ENCODE measurements around the gene TFPI. TPM values are rescaled to one million over a fixed set of nuclear protein-coding genes. Genes with fewer than 3 reads are reported as not detected.

Gene TFPI
- total and polyA plus RNA-seq, 3 experiments from 2014 or later: not detected

- no peaks in the 10 kb centered on the region for H3K4me1 Mint-ChIP-seq
- CTCF ChIA-PET: no interaction called here
- H3K9me3 Mint-ChIP-seq: no peaks in the 10 kb centered on the region
- no peak overlapping the region for H3K27ac ChIP-seq (ENCODE audit: low read depth, low read length)
- H3K4me3 ChIP-seq (ENCODE audit: low read length): no peak overlapping the region
- no peaks in the 10 kb centered on the region for H3K9me3 ChIP-seq (ENCODE audit: low read length)
- H3K4me3 Mint-ChIP-seq: no peak overlapping the region
- no peaks in the 10 kb centered on the region for H3K36me3 ChIP-seq (ENCODE audit: insufficient read depth, low read length)
- no peaks in the 10 kb centered on the region for H3K4me1 ChIP-seq (ENCODE audit: insufficient read depth, low read length)
- no peak for DNase-seq
- H3K27ac Mint-ChIP-seq: no peak overlapping the region
- no peaks in the 10 kb centered on the region for H3K27me3 ChIP-seq (ENCODE audit: insufficient read depth, low read length, poor library complexity, severe bottlenecking)
- POLR2A ChIA-PET: no interaction called here
- H3K36me3 Mint-ChIP-seq: no peaks in the 10 kb centered on the region
- no peaks in the 10 kb centered on the region for H3K27me3 Mint-ChIP-seq
These were observed 119.9 kb downstream of the TFPI start for GRCh38 chr2:187434342-187434785.

- Mint-ChIP-seq H3K9me3 (peaks cover 0 to under 1% (median 0%) of the 10 kb centered on the region in 5 donors), H3K27ac (no peak overlapping the region), H3K27me3 (no peaks in the 10 kb centered on the region), H3K36me3 (no peaks in the 10 kb centered on the region), H3K4me3 (no peak overlapping the region), H3K4me1 (no peaks in the 10 kb centered on the region)
- Histone ChIP-seq H3K4me1 (ENCODE audit: insufficient read depth, low read length) (no peaks in the 10 kb centered on the region), H3K4me3 (ENCODE audit: low read length) (no peak overlapping the region), H3K9me3 (ENCODE audit: low read length) (no peaks in the 10 kb centered on the region), H3K36me3 (ENCODE audit: insufficient read depth, low read length) (no peaks in the 10 kb centered on the region), H3K27ac (ENCODE audit: low read depth, low read length) (no peak overlapping the region), H3K27me3 (ENCODE audit: insufficient read depth, low read length, poor library complexity, severe bottlenecking) (no peaks in the 10 kb centered on the region)
- no peak for DNase-seq
- ChIA-PET POLR2A (no interaction called here), CTCF (no interaction called here)
These were observed 122.3 kb downstream of the TFPI start for GRCh38 chr2:187431911-187432310.

- Histone ChIP-seq H3K9me3 (ENCODE audit: low read length) (no peaks in the 10 kb centered on the region), H3K4me3 (ENCODE audit: low read length) (no peak overlapping the region), H3K27ac (ENCODE audit: low read depth, low read length) (no peak overlapping the region), H3K36me3 (ENCODE audit: insufficient read depth, low read length) (no peaks in the 10 kb centered on the region), H3K27me3 (ENCODE audit: insufficient read depth, low read length, poor library complexity, severe bottlenecking) (no peaks in the 10 kb centered on the region), H3K4me1 (ENCODE audit: insufficient read depth, low read length) (no peaks in the 10 kb centered on the region)
- Mint-ChIP-seq H3K27ac (no peak overlapping the region), H3K4me1 (no peaks in the 10 kb centered on the region), H3K9me3 (peaks cover 0 to 2% (median 0%) of the 10 kb centered on the region in 5 donors), H3K27me3 (no peaks in the 10 kb centered on the region), H3K4me3 (no peak overlapping the region), H3K36me3 (no peaks in the 10 kb centered on the region)
- DNase-seq: no peak
- ChIA-PET POLR2A (no interaction called here), CTCF (no interaction called here)
These were observed 124.2 kb downstream of the TFPI start for GRCh38 chr2:187429989-187430388.

GRCh38 chr2:187424146-187424545 is 130.1 kb downstream of the TFPI start:
- Mint-ChIP-seq H3K4me3 (no peak overlapping the region), H3K9me3 (peaks cover 0 to 4% (median 2%) of the 10 kb centered on the region in 5 donors), H3K4me1 (no peaks in the 10 kb centered on the region), H3K27ac (no peak overlapping the region), H3K27me3 (no peaks in the 10 kb centered on the region), H3K36me3 (no peaks in the 10 kb centered on the region)
- CTCF ChIA-PET: no interaction called here
- DNase-seq: no peak
- POLR2A ChIA-PET: no interaction called here
- Histone ChIP-seq H3K27me3 (ENCODE audit: insufficient read depth, low read length, poor library complexity, severe bottlenecking) (no peaks in the 10 kb centered on the region), H3K36me3 (ENCODE audit: insufficient read depth, low read length) (no peaks in the 10 kb centered on the region), H3K4me1 (ENCODE audit: insufficient read depth, low read length) (no peaks in the 10 kb centered on the region), H3K27ac (ENCODE audit: low read depth, low read length) (no peak overlapping the region), H3K9me3 (ENCODE audit: low read length) (no peaks in the 10 kb centered on the region), H3K4me3 (ENCODE audit: low read length) (no peak overlapping the region)

- no peaks in the 10 kb centered on the region for H3K4me1 ChIP-seq (ENCODE audit: insufficient read depth, low read length)
- CTCF ChIA-PET: no interaction called here
- H3K27ac ChIP-seq (ENCODE audit: low read depth, low read length): no peak overlapping the region
- POLR2A ChIA-PET: no interaction called here
- Mint-ChIP-seq H3K27me3 (no peaks in the 10 kb centered on the region), H3K36me3 (no peaks in the 10 kb centered on the region), H3K27ac (no peak overlapping the region), H3K9me3 (peaks cover 0 to 4% (median 2%) of the 10 kb centered on the region in 5 donors), H3K4me3 (no peak overlapping the region), H3K4me1 (no peaks in the 10 kb centered on the region)
- H3K27me3 ChIP-seq (ENCODE audit: insufficient read depth, low read length, poor library complexity, severe bottlenecking): no peaks in the 10 kb centered on the region
- DNase-seq: no peak
- H3K9me3 ChIP-seq (ENCODE audit: low read length): no peaks in the 10 kb centered on the region
- H3K4me3 ChIP-seq (ENCODE audit: low read length): no peak overlapping the region
- H3K36me3 ChIP-seq (ENCODE audit: insufficient read depth, low read length): no peaks in the 10 kb centered on the region
These were observed 132.0 kb downstream of the TFPI start for GRCh38 chr2:187422282-187422681.

GRCh38 chr2:187421519-187421918 is 132.7 kb downstream of the TFPI start:
- Mint-ChIP-seq H3K9me3 (peaks cover 0 to 6% (median 0%) of the 10 kb centered on the region in 5 donors), H3K4me1 (no peaks in the 10 kb centered on the region), H3K27me3 (no peaks in the 10 kb centered on the region), H3K4me3 (no peak overlapping the region), H3K27ac (no peak overlapping the region), H3K36me3 (no peaks in the 10 kb centered on the region)
- Histone ChIP-seq H3K4me3 (ENCODE audit: low read length) (no peak overlapping the region), H3K27ac (ENCODE audit: low read depth, low read length) (no peak overlapping the region), H3K9me3 (ENCODE audit: low read length) (no peaks in the 10 kb centered on the region), H3K4me1 (ENCODE audit: insufficient read depth, low read length) (no peaks in the 10 kb centered on the region), H3K27me3 (ENCODE audit: insufficient read depth, low read length, poor library complexity, severe bottlenecking) (no peaks in the 10 kb centered on the region), H3K36me3 (ENCODE audit: insufficient read depth, low read length) (no peaks in the 10 kb centered on the region)
- ChIA-PET CTCF (no interaction called here), POLR2A (no interaction called here)
- no peak for DNase-seq

GRCh38 chr2:187419808-187420207 is 134.4 kb downstream of the TFPI start:
- Mint-ChIP-seq H3K36me3 (no peaks in the 10 kb centered on the region), H3K9me3 (peaks cover 0 to 11% (median 0%) of the 10 kb centered on the region in 5 donors), H3K27ac (no peak overlapping the region), H3K4me1 (no peaks in the 10 kb centered on the region), H3K4me3 (no peak overlapping the region), H3K27me3 (no peaks in the 10 kb centered on the region)
- H3K27ac ChIP-seq (ENCODE audit: low read depth, low read length): no peak overlapping the region
- ChIA-PET CTCF (no interaction called here), POLR2A (no interaction called here)
- no peak for DNase-seq
- H3K9me3 ChIP-seq (ENCODE audit: low read length): no peaks in the 10 kb centered on the region
- H3K36me3 ChIP-seq (ENCODE audit: insufficient read depth, low read length): no peaks in the 10 kb centered on the region
- no peak overlapping the region for H3K4me3 ChIP-seq (ENCODE audit: low read length)
- no peaks in the 10 kb centered on the region for H3K27me3 ChIP-seq (ENCODE audit: insufficient read depth, low read length, poor library complexity, severe bottlenecking)
- no peaks in the 10 kb centered on the region for H3K4me1 ChIP-seq (ENCODE audit: insufficient read depth, low read length)

GRCh38 chr2:187415449-187415848 is 138.8 kb downstream of the TFPI start:
- Mint-ChIP-seq H3K4me1 (no peaks in the 10 kb centered on the region), H3K27me3 (no peaks in the 10 kb centered on the region), H3K27ac (no peak overlapping the region), H3K9me3 (peaks cover 0 to 8% (median 2%) of the 10 kb centered on the region in 5 donors), H3K36me3 (no peaks in the 10 kb centered on the region), H3K4me3 (no peak overlapping the region)
- DNase-seq: no peak
- H3K4me1 ChIP-seq (ENCODE audit: insufficient read depth, low read length): no peaks in the 10 kb centered on the region
- ChIA-PET CTCF (no interaction called here), POLR2A (no interaction called here)
- H3K9me3 ChIP-seq (ENCODE audit: low read length): no peaks in the 10 kb centered on the region
- no peaks in the 10 kb centered on the region for H3K27me3 ChIP-seq (ENCODE audit: insufficient read depth, low read length, poor library complexity, severe bottlenecking)
- H3K4me3 ChIP-seq (ENCODE audit: low read length): no peak overlapping the region
- no peaks in the 10 kb centered on the region for H3K36me3 ChIP-seq (ENCODE audit: insufficient read depth, low read length)
- H3K27ac ChIP-seq (ENCODE audit: low read depth, low read length): no peak overlapping the region

All from CD8-positive, alpha-beta memory T cell (primary cell).